ENCODE results near the gene ZNF224. TPM values are rescaled to one million over a fixed set of nuclear protein-coding genes. Genes with fewer than 3 reads are reported as not detected.
A peak's percentile ranks its signal among the peaks of the same experiment; 100 is the strongest.

The ZNF224 gene
- polyA plus RNA-seq, 2 of the 4 experiments (the other 2 are of a cell fraction) = 17.0 to 25.0 TPM

DNA sequence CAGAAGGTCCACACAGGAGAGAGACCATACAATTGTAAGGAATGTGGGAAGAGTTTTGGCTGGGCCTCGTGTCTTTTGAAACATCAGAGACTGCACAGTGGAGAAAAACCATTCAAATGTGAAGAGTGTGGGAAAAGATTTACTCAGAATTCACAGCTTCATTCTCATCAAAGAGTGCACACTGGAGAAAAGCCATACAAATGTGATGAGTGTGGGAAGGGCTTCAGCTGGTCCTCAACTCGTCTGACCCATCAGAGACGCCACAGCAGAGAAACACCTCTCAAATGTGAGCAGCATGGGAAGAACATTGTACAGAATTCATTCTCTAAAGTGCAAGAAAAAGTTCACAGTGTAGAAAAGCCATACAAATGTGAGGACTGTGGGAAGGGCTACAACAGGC, 13.6 kb downstream of the ZNF224 start (continued):
- TF ChIP-seq NPAS2 (CRISPR knock-in tag; IDR thresholded peaks at IDR 0.05; ENCODE audit: borderline replicate concordance) = no peak
- no peak for TF ChIP-seq ZSCAN20 (CRISPR knock-in tag; IDR thresholded peaks at IDR 0.05)
- TF ChIP-seq, protein P1, sequence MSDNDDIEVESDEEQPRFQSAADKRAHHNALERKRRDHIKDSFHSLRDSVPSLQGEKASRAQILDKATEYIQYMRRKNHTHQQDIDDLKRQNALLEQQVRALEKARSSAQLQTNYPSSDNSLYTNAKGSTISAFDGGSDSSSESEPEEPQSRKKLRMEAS (IDR thresholded peaks at IDR 0.05) = no peak

DNA sequence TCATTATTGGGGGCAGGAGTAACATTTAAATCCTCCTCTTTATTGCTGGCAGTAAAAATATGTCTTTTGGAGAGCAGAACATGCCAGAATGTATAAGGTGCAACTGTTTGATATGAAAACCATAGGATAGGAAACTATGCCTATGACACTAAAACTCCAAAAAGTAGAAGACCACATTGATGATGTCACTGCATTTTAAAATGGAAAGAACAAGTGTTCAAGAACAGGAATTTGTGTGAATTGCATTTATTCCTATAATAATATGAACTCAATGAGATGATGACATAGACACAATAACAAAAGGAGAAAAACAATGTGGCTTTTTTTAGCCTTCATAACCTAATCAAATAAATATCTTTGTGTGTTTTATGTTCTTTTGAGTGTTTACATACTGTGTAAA, 15.3 kb downstream of the ZNF224 start:
- POLR2A ChIA-PET = no interaction called here
- CTCF ChIA-PET = no interaction called here
- ATAC-seq (no peak), FAIRE-seq (peak; percentile 7), DNase-seq (ENCODE audit: low read depth in 1 of 2, low spot score in 1 of 2) (no peak)
- H3K4me1 ChIP-seq = no peaks in the 10 kb centered on the region
- H3K27ac ChIP-seq = no peak overlapping the region
- H3K4me2 ChIP-seq = no peak overlapping the region
- H3K9me3 ChIP-seq = peaks cover 75% of the 10 kb centered on the region
- H3K4me3 ChIP-seq = no peak overlapping the region
- TF ChIP-seq ZFP36 (IDR thresholded peaks at IDR 0.05; ENCODE audit: borderline replicate concordance, partially characterized antibody) = no peak
- TF ChIP-seq HOXB5 (CRISPR knock-in tag; IDR thresholded peaks at IDR 0.05) = no peak
- no peak for TF ChIP-seq RCOR1 (IDR thresholded peaks at IDR 0.05; ENCODE audit: low read depth, low read length)
- no peak for TF ChIP-seq MAFK (IDR thresholded peaks at IDR 0.05; ENCODE audit: partially characterized antibody)
- TF ChIP-seq TP53 (CRISPR knock-in tag; IDR thresholded peaks at IDR 0.05) = no peak
- no peak for TF ChIP-seq TFCP2L1 (CRISPR knock-in tag; IDR thresholded peaks at IDR 0.05)
- TF ChIP-seq KDM5A (IDR thresholded peaks at IDR 0.05) = no peak
- TF ChIP-seq HDAC2 (IDR thresholded peaks at IDR 0.05) = no peak

DNA sequence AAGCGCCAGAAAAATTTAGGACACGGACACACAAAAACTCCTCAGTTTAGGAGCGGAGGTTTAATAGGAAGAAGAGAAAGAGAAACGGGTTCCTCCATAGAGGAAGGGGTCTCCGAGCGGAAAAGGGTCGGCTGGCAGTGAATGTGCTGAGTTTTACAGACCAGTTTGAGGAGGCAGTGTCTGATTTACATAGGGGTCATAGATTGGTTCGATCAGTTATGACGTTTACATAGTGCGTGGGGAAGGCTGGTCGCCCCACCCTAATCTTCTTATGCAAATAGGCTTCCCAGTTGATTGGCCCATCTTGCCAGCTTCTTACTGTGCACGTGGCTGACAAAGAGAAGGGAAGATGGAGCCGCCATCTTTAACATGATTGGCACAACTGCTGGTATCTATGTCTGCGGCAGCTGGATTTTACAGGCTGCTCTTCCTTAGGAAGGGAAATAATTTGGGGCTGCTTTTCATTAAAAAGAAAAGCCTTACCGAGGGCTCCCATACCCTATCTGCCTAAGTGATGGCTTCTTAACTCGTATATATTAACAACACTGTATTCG, 17.8 kb downstream of the ZNF224 start:
- no peak for FAIRE-seq
- Histone ChIP-seq H3K9me3 (peaks cover 51% of the 10 kb centered on the region), H3K4me3 (peak overlapping the region; percentile 79; the same call in 2 of the 3 replicates), H3K4me1 (no peaks in the 10 kb centered on the region), H3K27ac (no peak overlapping the region), H3K4me2 (peak overlapping the region; percentile 83)
- ChIA-PET CTCF (no interaction called here), POLR2A (interaction anchor here (2.6 kb wide), 1 partner anchor 18 kb away, joined by 18 read pairs; the partner anchor contains the start of gene ZNF224)
- DNase-seq (ENCODE audit: low read depth in 1 of 2, low spot score in 1 of 2) = no peak
- WGBS (ENCODE audit: missing lambda C conversion rate) = 75% methylated on average over 17 of the region's 17 CpGs
- TF ChIP-seq, protein P2, sequence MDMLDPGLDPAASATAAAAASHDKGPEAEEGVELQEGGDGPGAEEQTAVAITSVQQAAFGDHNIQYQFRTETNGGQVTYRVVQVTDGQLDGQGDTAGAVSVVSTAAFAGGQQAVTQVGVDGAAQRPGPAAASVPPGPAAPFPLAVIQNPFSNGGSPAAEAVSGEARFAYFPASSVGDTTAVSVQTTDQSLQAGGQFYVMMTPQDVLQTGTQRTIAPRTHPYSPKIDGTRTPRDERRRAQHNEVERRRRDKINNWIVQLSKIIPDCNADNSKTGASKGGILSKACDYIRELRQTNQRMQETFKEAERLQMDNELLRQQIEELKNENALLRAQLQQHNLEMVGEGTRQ (IDR thresholded peaks at IDR 0.05) = no peak
- TF ChIP-seq BHLHE40 (IDR thresholded peaks at IDR 0.05; ENCODE audit: low read depth, low read length) (no peak), MAFK (IDR thresholded peaks at IDR 0.05; ENCODE audit: partially characterized antibody) (no peak), HOXB13 (CRISPR knock-in tag; IDR thresholded peaks at IDR 0.05; ENCODE audit: low read depth) (no peak), NR3C1 (IDR thresholded peaks at IDR 0.05) (no peak), RCOR1 (IDR thresholded peaks at IDR 0.05; ENCODE audit: low read depth, low read length) (no peak), RARB (CRISPR knock-in tag; IDR thresholded peaks at IDR 0.05) (no peak), TFCP2L1 (CRISPR knock-in tag; IDR thresholded peaks at IDR 0.05) (no peak), FOSB (CRISPR knock-in tag; IDR thresholded peaks at IDR 0.05) (no peak), ZNF302 (CRISPR knock-in tag; IDR thresholded peaks at IDR 0.05) (no peak), EHMT2 (IDR thresholded peaks at IDR 0.05; ENCODE audit: low read depth) (no peak), CBX2 (IDR thresholded peaks at IDR 0.05; ENCODE audit: borderline replicate concordance, low read depth) (no peak), RFX5 (IDR thresholded peaks at IDR 0.05) (no peak), FOXS1 (CRISPR knock-in tag; IDR thresholded peaks at IDR 0.05) (no peak), CEBPB (IDR thresholded peaks at IDR 0.05) (no peak), ZC3H11A (IDR thresholded peaks at IDR 0.05) (no peak)
- TF ChIP-seq, protein P3, sequence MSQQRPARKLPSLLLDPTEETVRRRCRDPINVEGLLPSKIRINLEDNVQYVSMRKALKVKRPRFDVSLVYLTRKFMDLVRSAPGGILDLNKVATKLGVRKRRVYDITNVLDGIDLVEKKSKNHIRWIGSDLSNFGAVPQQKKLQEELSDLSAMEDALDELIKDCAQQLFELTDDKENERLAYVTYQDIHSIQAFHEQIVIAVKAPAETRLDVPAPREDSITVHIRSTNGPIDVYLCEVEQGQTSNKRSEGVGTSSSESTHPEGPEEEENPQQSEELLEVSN (IDR thresholded peaks at IDR 0.05; ENCODE audit: borderline replicate concordance, low read depth) = no peak
- TF ChIP-seq, protein P4, sequence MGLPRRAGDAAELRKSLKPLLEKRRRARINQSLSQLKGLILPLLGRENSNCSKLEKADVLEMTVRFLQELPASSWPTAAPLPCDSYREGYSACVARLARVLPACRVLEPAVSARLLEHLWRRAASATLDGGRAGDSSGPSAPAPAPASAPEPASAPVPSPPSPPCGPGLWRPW (IDR thresholded peaks at IDR 0.05) = no peak
- TF ChIP-seq, protein P5, sequence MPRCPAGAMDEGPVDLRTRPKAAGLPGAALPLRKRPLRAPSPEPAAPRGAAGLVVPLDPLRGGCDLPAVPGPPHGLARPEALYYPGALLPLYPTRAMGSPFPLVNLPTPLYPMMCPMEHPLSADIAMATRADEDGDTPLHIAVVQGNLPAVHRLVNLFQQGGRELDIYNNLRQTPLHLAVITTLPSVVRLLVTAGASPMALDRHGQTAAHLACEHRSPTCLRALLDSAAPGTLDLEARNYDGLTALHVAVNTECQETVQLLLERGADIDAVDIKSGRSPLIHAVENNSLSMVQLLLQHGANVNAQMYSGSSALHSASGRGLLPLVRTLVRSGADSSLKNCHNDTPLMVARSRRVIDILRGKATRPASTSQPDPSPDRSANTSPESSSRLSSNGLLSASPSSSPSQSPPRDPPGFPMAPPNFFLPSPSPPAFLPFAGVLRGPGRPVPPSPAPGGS (IDR thresholded peaks at IDR 0.05) = no peak
- TF ChIP-seq, protein P6, sequence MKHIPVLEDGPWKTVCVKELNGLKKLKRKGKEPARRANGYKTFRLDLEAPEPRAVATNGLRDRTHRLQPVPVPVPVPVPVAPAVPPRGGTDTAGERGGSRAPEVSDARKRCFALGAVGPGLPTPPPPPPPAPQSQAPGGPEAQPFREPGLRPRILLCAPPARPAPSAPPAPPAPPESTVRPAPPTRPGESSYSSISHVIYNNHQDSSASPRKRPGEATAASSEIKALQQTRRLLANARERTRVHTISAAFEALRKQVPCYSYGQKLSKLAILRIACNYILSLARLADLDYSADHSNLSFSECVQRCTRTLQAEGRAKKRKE (CRISPR knock-in tag; IDR thresholded peaks at IDR 0.05; ENCODE audit: low read depth) = no peak
- no peak for ATAC-seq

Measured in A549 (cell line).